K562 (cell line): Measurements from ENCODE around the gene E2F2.

Experiments used
- COPS2 ChIP-seq: fragments of 450-650 bp; conservative IDR thresholded peaks from 2 replicates; pipeline ENCODE4 v1.6.1; 2016; ENCODE audit warnings: mild to moderate bottlenecking, moderate library complexity
- EZH2 ChIP-seq: IDR thresholded peaks from 2 replicates; pipeline ENCODE4 v1.6.1; 2012; ENCODE audit warnings: low read depth, mild to moderate bottlenecking, inconsistent platforms, low read length, borderline replicate concordance
- RCOR1 ChIP-seq, 2 experiments: IDR thresholded peaks; 2 replicates each; pipeline ENCODE4 v1.6.1; 2012; ENCODE audit warnings: low read depth in 2 of 2, low read length in 2 of 2, borderline replicate concordance in 1 of 2, improper control_type of control experiment in 1 of 2
- ZNF23 ChIP-seq: fragments of 250-450 bp; sonication (Bioruptor Pico); IDR thresholded peaks from 2 replicates; pipeline ENCODE4 v1.4.0; 2020; ENCODE audit warnings: mild to moderate bottlenecking
- TF ChIP-seq, protein P1 (sequence below): sonication (generic); formaldehyde crosslinking; IDR thresholded peaks from 2 replicates; pipeline ENCODE4 v1.8.0; 2022; ENCODE audit warnings: missing genetic modification reagents, mild to moderate bottlenecking, borderline replicate concordance

DNA sequence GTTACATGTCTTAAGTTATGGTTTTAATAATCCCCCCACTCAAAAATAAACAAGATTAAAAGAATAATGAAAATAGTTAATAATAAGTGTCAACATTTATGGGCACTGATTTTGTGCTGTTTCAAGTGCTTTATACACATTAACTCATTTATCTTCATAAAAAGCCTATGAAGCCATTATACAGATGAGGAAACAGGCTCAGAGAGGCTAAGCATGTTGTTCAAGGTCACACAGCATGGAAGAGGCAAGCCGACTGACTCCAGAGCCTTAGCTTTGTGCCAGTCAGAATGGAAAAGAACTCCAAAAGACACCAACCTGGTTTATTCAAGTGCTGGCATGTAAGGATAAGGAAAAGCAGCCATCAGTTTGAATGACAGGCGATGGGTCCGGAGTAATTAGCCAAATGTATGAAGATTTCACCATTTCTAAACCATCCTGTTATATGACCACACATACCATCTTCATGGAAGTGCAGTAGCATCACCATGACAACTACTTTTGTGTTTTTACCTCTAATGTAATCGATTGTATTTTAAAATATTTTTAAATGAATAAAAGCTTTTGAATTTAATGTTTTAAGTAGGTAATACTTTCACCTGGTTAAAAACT lies 42.6 kb upstream of the E2F2 start:
- no peak; a peak in 1 of 4 replicates for TF ChIP-seq RCOR1 (IDR thresholded peaks at IDR 0.05; ENCODE audit: borderline replicate concordance in 1 of 2, low read depth in 2 of 2, low read length in 2 of 2)
- TF ChIP-seq EZH2 = no peak
- no peak for TF ChIP-seq ZNF23 (CRISPR knock-in tag)
- TF ChIP-seq COPS2 = no peak
- TF ChIP-seq, protein P1, sequence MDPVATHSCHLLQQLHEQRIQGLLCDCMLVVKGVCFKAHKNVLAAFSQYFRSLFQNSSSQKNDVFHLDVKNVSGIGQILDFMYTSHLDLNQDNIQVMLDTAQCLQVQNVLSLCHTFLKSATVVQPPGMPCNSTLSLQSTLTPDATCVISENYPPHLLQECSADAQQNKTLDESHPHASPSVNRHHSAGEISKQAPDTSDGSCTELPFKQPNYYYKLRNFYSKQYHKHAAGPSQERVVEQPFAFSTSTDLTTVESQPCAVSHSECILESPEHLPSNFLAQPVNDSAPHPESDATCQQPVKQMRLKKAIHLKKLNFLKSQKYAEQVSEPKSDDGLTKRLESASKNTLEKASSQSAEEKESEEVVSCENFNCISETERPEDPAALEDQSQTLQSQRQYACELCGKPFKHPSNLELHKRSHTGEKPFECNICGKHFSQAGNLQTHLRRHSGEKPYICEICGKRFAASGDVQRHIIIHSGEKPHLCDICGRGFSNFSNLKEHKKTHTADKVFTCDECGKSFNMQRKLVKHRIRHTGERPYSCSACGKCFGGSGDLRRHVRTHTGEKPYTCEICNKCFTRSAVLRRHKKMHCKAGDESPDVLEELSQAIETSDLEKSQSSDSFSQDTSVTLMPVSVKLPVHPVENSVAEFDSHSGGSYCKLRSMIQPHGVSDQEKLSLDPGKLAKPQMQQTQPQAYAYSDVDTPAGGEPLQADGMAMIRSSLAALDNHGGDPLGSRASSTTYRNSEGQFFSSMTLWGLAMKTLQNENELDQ = no peak
